ENCODE measurements around the gene PIP4K2B. TPM values are rescaled to one million over a fixed set of nuclear protein-coding genes. Genes with fewer than 3 reads are reported as not detected.
"Not testable (repeated sequence)": the region's sequence is repeated elsewhere in the genome, so short reads cannot be mapped to it uniquely, and the experiment has no call there.

PIP4K2B gene
- total RNA-seq, 1 donor from 2014 or later = 42.3 TPM

DNA sequence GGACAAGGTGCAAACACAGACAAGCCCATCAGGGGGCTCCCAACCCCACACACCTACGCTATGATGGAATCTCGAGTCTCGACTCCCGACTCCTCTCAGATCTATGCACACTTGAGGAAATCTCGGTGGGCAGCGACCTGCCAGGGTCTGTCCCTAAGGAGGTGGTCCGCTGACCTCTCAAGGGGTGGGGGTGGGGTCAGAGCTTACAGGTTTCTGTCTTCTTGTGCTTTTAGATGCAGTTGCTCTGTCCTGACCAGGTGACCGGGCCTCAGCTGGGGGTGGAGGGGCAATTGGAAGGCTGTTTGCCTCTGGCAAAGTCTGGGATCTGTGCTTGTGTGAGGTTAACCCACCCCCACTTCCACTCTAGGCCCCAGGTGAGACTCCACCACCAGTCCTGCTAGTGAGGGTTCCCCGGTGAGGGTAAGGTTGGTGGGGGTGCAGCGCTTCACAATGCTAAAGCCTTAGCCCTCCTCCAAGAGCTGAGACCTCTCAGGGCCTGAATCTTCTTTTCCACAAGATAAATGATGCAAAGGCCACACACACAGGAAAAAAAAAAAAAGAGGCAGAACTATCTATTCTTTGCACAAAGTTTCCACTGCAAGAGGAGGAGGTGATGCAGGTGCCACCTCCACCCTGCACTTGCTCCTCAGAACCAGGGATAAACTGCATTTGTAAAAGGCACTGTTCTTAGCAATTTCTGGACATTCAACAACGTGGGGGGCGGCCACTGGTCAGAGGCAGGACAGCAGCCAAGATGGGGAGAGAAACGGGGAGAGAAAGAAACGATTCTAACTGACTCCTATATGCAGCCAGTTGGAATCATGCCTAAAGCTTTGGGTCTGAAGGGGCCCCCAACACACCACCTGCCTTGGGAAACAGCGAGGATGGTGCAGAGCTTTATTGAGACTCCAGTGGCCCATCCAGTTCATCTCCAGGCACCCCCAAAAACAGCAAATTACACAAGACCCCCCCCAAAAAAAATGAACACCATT is 65.1 kb downstream of the PIP4K2B start:
- intact Hi-C loops (cut with micrococcal nuclease) = no loop called here
- DNase-seq (no peak), ATAC-seq (no peak)

- ATAC-seq (no peak), DNase-seq (no peak)
- intact Hi-C loops (cut with micrococcal nuclease) = no loop called here
Measured at GRCh38 chr17:38733282-38733981, 65.9 kb downstream of the PIP4K2B start.

GRCh38 chr17:38732376-38733281 is 66.7 kb downstream of the PIP4K2B start:
- intact Hi-C loops (cut with micrococcal nuclease) = no loop called here
- DNase-seq (no peak), ATAC-seq (peak; percentile 38)

DNA sequence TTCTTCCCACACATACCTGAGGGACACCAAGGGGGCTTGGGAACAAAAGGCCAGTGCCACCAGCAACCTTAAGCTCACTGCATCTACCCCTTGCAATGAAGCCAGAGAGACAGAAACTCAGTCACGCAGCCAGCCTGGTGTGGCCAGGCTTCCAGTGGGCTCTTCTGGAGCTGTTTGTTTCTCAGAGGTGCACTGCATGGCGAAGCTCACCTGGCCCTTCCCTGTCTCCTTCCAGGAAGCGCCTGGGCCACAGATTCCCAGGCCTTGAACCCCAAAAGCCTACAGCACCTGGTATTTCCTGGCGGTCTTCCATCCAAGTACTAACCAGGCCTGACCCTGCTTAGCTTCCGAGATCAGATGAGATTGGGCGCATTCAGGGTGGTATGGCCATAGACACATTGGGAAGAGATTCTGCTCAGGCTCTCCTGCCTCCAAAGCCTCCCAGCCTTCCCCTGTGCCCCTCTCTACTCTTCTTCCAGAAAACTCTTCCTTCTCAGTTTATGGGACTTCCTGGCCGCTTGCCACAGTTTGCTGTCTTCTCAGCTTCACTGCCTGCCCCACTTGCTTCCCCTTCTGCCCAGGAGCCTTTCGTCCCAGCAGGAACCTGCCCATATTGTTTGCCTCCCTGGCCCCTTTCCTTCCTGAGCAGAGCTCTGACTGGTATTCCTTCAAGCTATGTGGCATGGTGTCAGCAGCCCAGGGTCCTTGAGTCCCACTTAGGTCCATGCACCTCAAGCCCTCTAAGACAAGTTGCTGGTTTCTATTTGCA is 67.6 kb downstream of the PIP4K2B start:
- ATAC-seq = no peak
- intact Hi-C loops (cut with micrococcal nuclease) = no loop called here
- peak; percentile 58 for DNase-seq

- intact Hi-C loops (cut with micrococcal nuclease) = no loop called here
- ATAC-seq (peak; percentile 62), DNase-seq (peak; percentile 90)
Measured at GRCh38 chr17:38730526-38731379, 68.6 kb downstream of the PIP4K2B start.

- peak; percentile 84 for ATAC-seq
- intact Hi-C loops (cut with micrococcal nuclease) = no loop called here
- peak; percentile 95 for DNase-seq
Measured at GRCh38 chr17:38729886-38730525, 69.3 kb downstream of the PIP4K2B start, which contains the start of gene CISD3. Gene CISD3 (plus strand): TSS chr17:38730341. CDS start chr17:38730359, 18 bp downstream.

DNA sequence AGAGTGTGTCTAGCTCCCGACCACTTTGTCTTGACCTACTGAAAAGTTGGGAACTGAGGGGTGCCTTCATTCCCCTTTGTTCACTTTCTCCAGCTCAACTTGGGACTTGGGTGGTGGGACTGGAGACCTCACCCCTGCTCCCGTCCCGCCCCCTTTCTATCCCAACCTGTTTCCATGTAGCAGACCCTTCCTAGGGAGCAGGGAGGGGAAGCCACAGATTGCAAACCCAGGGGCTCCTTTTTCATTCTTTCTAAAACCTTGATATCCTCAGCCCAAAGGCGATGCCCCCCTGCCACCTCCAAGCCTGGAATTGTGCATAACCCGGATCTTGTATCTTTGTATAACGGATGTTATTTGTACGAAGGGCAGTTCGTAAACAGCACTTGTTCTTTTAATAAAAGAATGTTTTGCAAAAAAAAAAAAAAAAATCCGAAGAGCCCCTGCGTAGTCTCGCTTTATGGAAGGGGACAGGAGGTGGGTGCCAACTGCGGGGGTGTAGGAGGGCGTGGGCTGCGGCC is 69.9 kb downstream of the PIP4K2B start:
- DNase-seq (no peak), ATAC-seq (no peak)
- intact Hi-C loops (cut with micrococcal nuclease) = no loop called here

DNA sequence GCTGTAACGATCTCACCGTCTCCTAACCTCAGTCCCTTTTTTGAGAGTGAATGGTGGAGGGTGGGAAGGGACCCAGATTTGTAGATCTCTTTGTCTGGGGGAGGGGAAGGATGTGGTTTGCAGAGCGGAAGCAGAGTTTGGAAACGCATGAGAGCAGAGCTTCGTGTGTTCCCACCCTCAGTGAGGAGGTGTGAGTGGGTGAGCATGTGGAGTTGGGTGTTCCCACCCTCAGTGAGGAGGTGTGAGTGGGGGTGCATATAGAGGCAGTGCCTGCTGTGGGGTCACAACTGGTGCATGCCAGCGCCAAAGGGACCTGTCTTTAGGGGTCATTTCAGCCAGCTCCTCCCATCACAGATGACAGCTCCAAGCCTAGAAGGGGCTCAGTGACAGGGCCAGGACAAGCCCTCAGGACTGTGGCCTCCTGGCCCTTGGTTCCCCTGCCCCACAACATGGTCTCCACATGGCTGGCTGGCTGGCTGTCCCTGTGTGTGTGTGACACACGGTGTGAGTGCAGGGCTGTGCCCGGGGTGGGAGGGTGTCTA is 71.0 kb downstream of the PIP4K2B start:
- ATAC-seq = no peak
- intact Hi-C loops (cut with micrococcal nuclease) = no loop called here
- DNase-seq = no peak

- DNase-seq = no peak
- intact Hi-C loops (cut with micrococcal nuclease) = no loop called here
- no peak for ATAC-seq
Measured at GRCh38 chr17:38727736-38728135, 71.6 kb downstream of the PIP4K2B start.

- ATAC-seq; intact Hi-C loops (cut with micrococcal nuclease); DNase-seq: not testable (repeated sequence)
Measured at GRCh38 chr17:38726145-38726544, 73.2 kb downstream of the PIP4K2B start.

DNA sequence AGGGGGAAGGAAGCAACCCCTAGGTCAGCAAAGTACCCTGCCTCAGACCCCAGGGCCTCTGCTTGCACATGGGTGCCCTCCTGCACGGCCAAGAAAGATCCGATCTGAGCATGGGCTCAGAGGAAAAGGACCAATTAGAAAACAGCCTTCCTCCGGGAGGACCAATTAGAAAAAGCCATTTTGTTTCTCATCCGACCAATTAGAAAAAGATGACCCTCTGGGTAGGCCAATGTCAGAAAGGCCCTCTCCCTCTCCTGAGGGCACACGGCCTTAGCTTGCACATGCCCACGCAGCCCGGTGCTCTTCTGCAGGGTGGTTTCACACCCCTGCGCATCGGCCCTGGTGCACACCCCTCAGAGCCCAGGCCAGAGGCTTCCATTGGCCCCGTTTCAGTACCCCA is 74.3 kb downstream of the PIP4K2B start:
- intact Hi-C loops (cut with micrococcal nuclease) = no loop called here
- no peak for ATAC-seq
- no peak for DNase-seq

- peak; percentile 86 for DNase-seq
- ATAC-seq = peak; percentile 67
- intact Hi-C loops (cut with micrococcal nuclease) = no loop called here
Measured at GRCh38 chr17:38724337-38724988, 74.9 kb downstream of the PIP4K2B start.

GRCh38 chr17:38721802-38722201 is 77.6 kb downstream of the PIP4K2B start:
- DNase-seq (no peak), ATAC-seq (no peak)
- intact Hi-C loops (cut with micrococcal nuclease) = no loop called here

DNA sequence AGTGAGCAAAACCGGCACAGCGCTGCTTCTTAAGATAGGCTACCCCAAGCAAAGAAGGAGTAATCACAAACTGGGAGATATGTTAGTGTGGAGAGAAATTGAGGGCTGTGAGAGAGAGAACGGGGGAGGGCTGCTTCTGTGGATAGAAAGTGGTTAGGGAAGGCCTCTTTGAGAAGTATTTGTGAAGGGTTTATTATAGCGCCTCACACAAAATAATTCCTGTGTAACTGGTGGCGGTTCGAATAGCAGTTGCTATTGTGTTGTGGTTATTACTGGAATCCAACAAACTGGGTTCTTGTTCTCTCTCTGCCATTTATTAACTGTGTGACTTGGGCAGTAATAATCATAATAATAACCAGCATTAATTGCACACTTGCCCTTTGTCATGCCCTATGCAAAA is 78.4 kb downstream of the PIP4K2B start:
- ATAC-seq (no peak), DNase-seq (no peak)
- intact Hi-C loops (cut with micrococcal nuclease) = no loop called here

DNA sequence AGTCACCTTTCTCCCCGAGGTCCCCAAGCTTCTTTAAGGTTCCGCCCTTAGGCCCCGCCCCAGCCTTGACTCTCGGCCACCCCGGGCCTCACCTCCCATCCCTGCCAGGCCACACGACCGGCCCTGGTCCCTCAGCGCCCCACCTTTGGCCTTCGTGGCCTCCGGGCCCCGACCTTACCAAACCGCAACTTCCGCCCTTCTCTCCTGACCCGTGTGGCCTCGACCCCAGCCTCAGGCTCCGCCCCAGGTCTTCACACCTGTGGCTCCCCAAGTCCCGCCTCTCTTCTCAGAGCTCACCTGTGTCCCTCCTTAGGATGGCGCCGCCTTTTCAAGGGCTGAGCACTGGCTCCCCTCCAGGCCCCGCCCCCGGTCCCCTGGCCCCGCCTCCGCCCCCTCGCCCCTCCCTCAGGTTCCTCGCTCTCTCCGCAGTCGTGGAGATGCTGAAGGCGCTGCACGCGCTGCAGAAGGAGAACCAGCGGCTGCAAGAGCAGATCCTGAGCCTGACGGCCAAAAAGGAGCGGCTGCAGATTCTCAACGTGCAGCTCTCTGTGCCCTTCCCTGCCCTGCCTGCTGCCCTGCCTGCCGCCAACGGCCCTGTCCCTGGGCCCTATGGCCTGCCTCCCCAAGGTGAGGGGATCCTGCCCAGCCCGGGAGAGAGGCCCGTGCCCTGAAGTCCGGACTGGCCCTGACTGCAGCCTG is 79.3 kb downstream of the PIP4K2B start:
- ATAC-seq = no peak
- intact Hi-C loops (cut with micrococcal nuclease) = no loop called here
- no peak for DNase-seq
